ELF-1 (cell line): ENCODE measurements around the gene NAA25.
A peak's percentile ranks its signal among the peaks of the same experiment; 100 is the strongest.
"Not testable (repeated sequence)": the region's sequence is repeated elsewhere in the genome, so short reads cannot be mapped to it uniquely, and the experiment has no call there.

ENCODE experiments used
- DNase-seq: peaks from one replicate; pipeline ENCODE4 v3.0.0-alpha.2; 2016; ENCODE audit warnings: low read depth, low spot score

The NAA25 gene

GRCh38 chr12:112061137-112061536 is 47.4 kb downstream of the NAA25 start:
- DNase-seq = no peak

GRCh38 chr12:112049351-112049750 is 59.2 kb downstream of the NAA25 start:
- no peak for DNase-seq

DNA sequence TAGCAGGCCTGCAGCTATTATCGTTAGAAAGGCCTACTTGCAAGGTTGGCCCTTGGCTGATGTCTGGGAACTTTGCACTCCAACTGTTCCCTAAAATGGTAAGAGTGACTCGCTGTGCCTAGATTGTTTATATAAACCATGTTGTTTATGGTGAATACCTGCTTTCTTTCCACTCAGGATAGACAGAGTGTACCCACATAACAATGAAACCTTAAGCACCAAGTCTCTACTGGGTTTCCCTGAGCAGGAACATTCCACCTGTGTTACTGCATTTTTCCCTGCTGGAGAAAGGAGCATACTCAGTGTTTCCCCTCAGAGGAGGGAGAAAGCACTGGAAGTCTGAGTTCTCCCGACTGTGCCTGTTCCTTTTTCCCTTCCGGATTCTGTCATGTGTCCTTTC is 62.6 kb downstream of the NAA25 start:
- no peak for DNase-seq

DNA sequence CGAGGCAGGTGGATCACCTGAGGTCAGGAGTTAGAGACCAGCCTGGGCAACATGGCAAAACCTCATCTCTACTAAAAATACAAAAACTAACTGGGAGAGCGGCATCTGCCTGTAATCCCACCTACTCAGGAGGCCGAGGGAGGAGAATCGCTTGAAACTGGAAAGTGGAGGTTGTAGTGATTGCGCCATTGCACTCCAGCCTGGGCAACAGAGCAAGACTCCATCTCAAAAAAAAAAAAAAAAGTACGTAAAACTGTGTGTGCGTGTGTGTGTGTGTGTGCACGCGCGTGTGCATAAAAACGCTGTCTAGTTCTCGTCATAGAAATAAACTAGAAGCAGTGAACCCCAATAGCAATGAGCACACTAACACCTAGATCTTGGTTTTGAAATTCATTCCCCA is 72.0 kb downstream of the NAA25 start:
- DNase-seq = not testable (repeated sequence)

DNA sequence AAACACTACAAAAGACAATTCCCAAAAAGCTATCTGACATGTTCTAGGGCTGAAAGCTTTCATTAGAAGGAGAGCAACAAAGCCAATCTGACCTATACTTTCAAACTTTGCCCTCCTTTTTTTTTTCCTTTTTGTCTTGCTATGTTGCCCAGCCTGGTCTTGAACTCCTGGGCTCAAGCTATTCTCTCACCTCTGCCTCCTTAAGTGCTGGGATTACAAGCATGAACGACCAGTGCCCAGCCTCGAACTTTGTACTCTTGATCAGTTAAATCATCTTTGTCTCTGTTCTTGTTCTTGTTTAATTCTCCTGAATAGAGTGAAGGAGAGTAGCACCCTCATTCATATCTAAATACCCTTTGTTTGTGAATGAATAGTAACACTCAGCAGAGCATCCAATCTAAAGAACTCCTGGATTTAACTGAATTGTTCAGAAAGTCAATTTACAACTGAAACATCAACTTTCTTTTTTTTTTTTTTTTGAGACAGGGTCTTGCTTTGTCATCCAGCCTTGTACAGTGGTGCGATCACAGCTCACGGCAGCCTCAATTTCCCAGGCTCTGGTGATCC is 73.3 kb downstream of the NAA25 start:
- no peak for DNase-seq

DNA sequence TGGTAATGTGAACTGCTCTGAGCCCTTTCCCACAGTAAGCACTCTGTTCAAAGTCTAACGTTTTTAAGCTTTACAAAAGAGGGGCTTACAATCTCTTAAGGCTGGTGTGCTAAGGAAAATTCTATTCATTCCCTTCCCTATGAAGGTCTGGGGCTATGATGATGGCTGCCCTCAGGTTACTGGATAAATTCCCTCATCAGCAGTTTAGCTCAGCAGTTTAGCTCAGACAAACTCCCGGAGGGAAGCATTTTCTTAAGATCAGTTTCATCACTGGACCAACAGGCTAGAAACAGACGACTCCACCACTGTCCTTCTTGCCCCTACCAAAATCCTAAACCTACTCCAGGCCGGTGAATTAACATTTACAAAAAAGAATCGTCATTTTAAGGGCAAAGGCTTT is 76.3 kb downstream of the NAA25 start:
- no peak for DNase-seq

DNA sequence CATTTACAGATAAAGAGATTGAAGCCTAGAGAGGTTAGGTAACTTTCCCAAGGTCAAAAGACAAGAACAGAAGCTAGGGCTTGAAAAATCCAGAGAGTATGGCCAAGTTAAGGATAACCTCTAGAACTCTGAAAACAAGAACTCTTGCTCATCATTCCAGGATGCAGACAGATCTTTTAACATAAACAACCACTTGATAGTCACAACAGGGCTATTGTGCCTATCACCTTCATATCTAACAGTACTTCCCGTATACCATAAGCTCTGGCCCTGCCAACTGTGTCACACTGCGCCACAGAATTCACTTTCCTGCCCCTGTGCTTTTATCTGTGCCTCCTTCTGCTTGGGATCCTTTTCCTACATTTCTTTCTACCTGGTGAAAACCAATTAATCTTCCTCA is 77.1 kb downstream of the NAA25 start:
- DNase-seq = no peak

GRCh38 chr12:112029301-112029700 is 79.3 kb downstream of the NAA25 start:
- DNase-seq = no peak

DNA sequence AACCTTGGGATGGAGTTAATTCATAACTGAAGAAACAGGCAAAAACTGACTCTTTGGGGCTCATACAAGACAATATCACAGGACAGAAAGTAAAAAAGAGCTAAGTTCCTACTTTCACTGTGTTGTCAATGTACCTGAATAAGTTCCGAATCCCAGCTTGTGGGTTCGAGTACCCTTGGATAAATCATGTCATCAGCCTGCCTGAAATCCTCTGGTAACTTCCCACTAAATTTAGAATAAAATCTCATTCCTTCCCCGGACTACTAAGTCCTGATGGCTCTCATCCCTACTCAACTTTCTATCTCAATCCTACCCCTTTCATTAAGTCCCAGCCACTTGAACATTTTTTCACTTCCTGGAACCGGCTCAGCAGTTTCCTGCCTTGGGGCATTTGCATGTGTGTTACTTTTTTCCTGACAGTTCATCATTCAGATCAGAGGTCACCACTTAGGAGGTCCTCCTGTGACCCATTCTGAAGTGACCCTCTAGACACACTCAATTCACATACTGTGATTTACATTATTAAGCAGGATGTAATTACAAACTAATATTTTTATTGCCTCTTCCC is 82.7 kb downstream of the NAA25 start:
- peak; percentile 63 for DNase-seq

- no peak for DNase-seq
Measured at GRCh38 chr12:112023759-112024396, 84.7 kb downstream of the NAA25 start.

- no peak for DNase-seq
Measured at GRCh38 chr12:112022241-112023016, 86.2 kb downstream of the NAA25 start.

DNA sequence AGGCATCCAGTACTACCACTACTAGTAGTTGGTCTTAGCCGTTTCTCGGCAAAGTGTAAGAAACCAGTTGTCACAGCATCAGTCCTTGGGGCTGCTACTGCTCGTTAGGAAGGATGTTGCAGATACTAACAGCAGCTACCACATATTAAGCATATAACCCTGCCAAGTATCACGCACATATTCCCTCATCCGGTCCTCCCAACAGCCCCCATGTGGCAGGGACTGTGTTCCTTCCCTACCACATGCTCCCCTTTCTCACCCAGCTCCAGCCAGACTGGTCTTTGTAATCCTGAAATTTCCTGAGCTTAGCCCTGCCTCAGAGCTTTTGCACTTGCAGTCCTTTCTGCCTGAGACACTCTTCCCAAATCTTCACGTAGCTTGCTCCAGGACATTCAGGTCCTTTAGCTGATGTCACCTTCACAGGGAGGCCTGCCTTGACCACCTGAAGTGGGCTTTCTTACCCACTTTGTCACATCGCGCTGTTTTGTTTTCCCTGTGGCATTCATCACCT is 87.6 kb downstream of the NAA25 start:
- DNase-seq = no peak

DNA sequence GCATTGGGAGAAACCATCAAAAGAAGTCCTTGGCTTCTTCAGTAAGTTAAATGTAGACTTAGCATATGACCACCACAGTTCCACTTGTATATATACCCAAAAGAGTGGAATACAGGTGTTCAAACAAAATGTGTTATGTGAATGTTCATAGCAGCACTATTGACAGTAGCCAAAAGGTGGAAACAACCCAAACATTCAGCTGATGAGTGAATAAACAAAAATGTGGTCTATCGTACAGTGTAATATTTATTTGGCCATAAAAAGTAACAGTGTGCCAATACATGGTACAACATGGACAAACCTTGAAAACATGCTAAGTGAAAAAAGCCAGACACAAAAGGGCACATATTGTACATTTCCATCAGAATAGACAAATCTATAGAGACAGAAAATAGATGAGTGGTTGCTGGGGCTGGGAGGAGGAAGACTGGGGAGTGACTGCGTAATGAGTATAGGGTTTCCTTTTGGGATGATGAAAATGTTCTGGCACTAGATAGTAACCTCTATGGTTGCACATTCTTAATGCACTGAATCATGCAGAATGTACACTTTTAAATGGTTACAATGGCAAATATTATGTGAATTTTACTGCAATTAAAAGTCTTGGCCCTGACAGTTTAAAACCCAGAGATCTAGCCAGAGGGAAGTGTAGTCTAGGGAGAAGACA is 89.9 kb downstream of the NAA25 start:
- DNase-seq = no peak

GRCh38 chr12:112017041-112017440 is 91.5 kb downstream of the NAA25 start:
- no peak for DNase-seq

DNA sequence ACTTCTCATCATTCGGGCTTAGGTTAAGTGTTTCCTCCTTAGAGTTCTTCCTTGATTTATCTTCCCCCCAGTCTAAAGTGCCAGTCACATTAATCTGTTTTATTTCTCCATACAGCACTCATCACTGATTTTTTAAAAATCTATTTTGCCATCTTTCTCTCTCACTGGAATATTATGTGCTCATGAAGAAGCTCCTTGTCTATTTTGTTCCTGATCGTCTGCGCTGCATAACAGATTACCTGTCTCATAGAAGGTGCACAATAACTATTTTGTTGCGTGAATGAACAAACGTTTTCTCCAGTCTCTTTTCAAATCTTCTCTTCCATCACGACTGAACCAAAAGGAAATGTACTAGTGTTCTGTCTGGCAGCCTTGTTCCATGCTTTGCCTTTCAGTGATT is 92.6 kb downstream of the NAA25 start:
- no peak for DNase-seq

GRCh38 chr12:112013601-112014402 is 94.8 kb downstream of the NAA25 start:
- DNase-seq = peak; percentile 82

GRCh38 chr12:112012775-112013600 is 95.6 kb downstream of the NAA25 start, which contains the start of the genes ERP29 and TMEM116:
ERP29 (plus strand) TSS chr12:112013426; CDS start chr12:112013466, 40 bp downstream.
TMEM116 (minus strand) TSS chr12:112013165; CDS start chr12:112005270, 7,895 bp downstream.
- DNase-seq = peak; percentile 99

DNA sequence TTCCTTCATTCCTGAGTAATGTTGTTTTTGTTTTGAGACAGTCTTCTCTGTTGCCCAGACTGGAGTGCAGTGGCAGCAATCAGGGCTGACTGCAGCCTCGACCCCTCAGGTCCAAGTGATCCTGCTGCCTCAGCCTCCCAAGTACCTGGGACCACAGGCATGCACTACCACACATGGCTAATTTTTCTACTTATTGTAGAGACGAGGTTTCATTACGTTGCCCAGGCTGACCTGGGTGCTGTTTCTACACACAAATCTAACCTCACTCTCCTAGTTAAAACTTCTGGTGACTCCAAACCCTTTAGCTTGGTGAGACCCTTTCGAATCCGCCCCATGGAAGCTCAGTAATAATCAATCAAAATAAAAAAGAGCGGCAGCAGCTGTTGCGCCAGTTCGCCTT is 96.9 kb downstream of the NAA25 start:
- no peak for DNase-seq

DNA sequence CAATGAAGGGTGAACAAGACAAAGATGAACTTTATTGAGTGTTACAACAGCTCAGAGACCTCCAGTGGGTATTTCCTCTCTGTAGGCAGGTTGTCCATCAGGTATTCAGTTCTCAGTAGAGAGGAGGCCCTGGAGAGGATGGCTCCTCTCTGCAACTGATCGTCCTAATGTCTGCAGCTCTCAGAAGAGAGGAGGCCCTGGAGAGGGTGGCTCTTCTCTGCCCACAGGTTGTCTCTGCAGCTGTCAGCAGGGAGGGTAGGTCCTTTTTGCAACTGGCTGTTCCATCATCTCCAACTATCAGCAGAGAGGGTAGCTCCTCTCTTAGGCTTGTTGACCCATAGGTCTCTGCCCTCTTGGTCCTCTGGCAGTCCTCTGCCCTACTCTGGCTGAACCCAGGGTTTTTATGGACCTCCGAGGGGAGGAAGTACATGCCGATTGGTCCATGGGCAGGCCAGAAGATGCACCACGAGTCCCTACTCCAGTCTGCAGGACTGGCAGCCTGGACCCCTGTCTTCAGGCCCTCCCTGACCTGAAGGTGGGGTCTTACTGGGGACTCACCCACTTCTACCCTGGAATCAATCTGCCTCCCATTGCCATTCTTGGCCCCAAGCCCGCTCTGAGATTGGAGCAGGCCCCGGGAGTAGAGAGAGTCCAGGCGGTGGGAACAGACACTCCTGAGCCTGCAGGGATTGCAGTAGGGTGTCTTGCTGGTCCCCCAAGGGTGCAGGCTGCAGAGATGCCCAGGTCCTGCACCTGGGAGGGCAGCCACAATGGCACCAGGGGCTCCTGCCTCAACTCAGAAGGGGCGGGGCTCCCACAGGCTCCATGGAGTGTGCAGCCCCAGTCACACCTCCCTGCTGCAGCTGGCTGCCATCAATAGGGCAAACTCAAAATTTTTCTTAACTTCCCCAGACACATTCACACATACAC is 97.9 kb downstream of the NAA25 start:
- DNase-seq = no peak
